Measurements from ENCODE around the gene TMEM51.

The TMEM51 gene

DNA sequence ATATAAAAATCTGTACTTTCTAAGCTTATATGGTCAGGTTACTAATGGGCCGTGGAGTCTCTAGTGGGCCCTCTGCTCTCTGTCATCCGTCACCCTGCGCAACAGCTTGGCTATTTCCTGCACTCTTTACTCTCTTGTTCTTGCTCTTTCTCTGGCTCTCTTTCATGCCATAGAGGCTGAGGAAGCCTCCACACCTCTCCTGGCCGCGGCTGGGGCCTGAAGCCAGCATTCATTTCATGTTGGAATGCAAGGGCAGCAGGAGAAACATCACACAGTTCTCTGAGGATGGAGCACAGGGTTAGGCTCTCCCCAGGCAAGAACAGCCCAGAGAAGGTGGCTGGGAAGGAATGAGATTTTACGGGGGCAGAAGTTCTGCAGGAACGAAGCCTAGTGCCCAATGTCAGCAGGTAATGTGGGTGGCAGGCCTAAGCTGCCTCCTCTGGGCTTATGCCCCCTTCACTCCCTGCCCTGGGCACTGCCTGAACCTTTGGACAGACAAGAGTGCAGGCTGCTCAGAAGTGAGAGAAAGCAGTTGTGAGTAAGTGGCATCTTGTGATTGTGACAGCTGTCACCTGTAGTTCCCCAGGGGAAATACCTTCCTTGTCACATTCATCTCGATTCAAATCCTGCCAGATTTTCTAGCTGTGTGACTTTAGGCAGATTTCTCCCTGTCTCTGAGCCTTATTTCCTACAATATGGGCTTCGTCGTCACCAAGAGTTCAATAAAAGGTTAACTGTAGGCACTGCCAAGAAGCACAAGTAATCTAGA lies 89.9 kb downstream of the TMEM51 start:
- peak; percentile 34 for DNase-seq (ENCODE audit: low read depth)
- no peak for TF ChIP-seq CTCF (IDR thresholded peaks at IDR 0.05; ENCODE audit: insufficient read depth, low read depth, low read length, missing control alignments)
- no peak overlapping the region for H3K4me3 ChIP-seq (ENCODE audit: low read depth, low read length)

- H3K4me3 ChIP-seq (ENCODE audit: low read depth, low read length): no peak overlapping the region
- DNase-seq (ENCODE audit: low read depth): no peak
- no peak for TF ChIP-seq CTCF (IDR thresholded peaks at IDR 0.05; ENCODE audit: insufficient read depth, low read depth, low read length, missing control alignments)
Observed at GRCh38 chr1:15244813-15245212, 91.3 kb downstream of the TMEM51 start.

- no peak for TF ChIP-seq CTCF (IDR thresholded peaks at IDR 0.05; ENCODE audit: insufficient read depth, low read depth, low read length, missing control alignments)
- no peak overlapping the region for H3K4me3 ChIP-seq (ENCODE audit: low read depth, low read length)
- no peak for DNase-seq (ENCODE audit: low read depth)
Observed at GRCh38 chr1:15245593-15246360, 92.2 kb downstream of the TMEM51 start.

DNA sequence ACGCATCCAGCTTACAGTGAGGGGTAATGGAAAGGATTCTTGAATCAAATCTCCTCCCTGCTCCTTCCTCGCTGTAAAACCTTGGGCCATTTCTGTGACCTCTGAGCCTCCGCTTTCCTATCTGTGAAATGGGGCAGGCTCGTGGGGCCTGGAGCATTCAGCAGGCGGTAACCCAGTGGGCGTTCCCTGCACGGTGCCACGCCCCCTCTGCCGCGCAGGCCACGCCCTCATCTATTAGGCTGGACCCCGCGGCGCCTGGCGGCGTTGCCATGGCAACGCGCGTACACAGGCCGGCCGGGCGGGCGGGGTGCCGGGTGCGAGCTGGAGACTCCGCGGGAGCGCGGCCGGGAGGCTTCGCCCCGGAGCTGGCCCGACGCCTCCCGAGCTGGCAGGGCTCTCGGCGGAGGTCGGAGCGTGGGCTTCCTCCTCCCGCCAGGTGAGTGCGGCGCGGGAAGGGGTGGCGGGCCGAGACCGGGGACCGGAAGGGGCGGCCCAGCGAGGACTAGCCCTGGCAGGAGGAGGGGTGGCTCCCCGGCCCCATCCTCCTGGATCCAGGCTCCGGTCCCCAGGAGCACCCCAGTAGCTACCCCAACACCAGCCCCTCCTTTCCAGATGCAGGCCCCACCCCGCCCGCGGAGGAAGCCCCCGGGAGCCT lies 93.5 kb downstream of the TMEM51 start, which contains the start of gene FHAD1:
TSS of gene FHAD1 (plus strand) at position 264 of the 655 bp plus-strand sequence. CDS start 4,562 bp downstream, outside the sequence.
- peak; percentile 68 for DNase-seq (ENCODE audit: low read depth)
- TF ChIP-seq CTCF (IDR thresholded peaks at IDR 0.05; ENCODE audit: insufficient read depth, low read depth, low read length, missing control alignments): no peak
- no peak within 1 kb of the TSS for H3K4me3 ChIP-seq (ENCODE audit: low read depth, low read length)

GRCh38 chr1:15248216-15248615 lies 94.7 kb downstream of the TMEM51 start:
- TF ChIP-seq CTCF (IDR thresholded peaks at IDR 0.05; ENCODE audit: insufficient read depth, low read depth, low read length, missing control alignments): no peak
- no peak overlapping the region for H3K4me3 ChIP-seq (ENCODE audit: low read depth, low read length)
- no peak for DNase-seq (ENCODE audit: low read depth)

DNA sequence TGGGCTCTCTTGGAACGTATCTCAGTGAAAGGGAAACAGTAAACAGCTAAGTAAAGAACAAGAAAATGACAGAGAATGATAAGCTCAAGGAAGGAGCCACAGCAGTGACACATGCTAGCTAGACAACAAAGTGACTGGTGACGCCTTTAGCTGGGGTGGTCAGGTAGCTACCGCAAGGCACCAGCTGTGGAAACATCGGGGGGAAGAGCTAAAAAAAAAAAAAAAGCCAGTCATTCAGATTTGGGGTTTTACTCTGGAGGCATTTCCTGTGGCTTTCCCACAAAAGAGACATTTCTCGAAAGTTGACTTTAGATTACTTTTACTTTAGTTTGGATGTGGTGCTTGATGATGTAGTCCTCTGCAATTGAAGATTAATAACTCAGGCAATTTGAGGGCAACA lies 95.5 kb downstream of the TMEM51 start:
- TF ChIP-seq CTCF (IDR thresholded peaks at IDR 0.05; ENCODE audit: insufficient read depth, low read depth, low read length, missing control alignments): no peak
- DNase-seq (ENCODE audit: low read depth): peak; percentile 75

More for the DNA sequence above, 95.5 kb downstream of the TMEM51 start:
- H3K4me3 ChIP-seq (ENCODE audit: low read depth, low read length): no peak overlapping the region

All from GM12865 (cell line).